ENCODE measurements around the gene PRELID3B.

The PRELID3B gene

DNA sequence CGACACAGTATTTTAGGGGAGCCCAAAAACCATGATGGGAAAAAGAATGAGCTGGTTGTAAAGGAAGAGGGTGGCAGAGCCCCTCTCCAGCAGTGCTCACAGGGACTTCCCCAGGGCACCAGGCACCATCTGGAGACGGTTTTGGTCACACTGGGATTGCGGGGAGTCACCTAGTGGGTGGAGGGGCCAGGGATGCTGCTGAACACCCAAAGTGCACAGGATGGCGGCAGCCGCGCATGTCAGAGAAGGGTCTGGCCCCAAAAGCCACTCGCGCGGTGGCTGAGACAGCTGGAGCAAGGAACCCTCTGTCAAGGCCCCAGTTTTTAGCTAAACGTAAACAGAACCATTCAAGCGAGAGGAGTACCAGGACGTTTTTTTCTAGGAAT lies 46.4 kb downstream of the PRELID3B start:
- H3K36me3 ChIP-seq, result peaks cover 63 to 100% (median 93%) of the 10 kb centered on the region in 3 donors
- no peak overlapping the region for H3K4me3 ChIP-seq
- H3K27me3 ChIP-seq, result no peaks in the 10 kb centered on the region
- H3K27ac ChIP-seq, result no peak overlapping the region
- no peaks in the 10 kb centered on the region for H3K9me3 ChIP-seq
- intact Hi-C loops (cut with DNase I; ENCODE audit: low total_unique reads), result no loop called here
- TF ChIP-seq, protein P1, sequence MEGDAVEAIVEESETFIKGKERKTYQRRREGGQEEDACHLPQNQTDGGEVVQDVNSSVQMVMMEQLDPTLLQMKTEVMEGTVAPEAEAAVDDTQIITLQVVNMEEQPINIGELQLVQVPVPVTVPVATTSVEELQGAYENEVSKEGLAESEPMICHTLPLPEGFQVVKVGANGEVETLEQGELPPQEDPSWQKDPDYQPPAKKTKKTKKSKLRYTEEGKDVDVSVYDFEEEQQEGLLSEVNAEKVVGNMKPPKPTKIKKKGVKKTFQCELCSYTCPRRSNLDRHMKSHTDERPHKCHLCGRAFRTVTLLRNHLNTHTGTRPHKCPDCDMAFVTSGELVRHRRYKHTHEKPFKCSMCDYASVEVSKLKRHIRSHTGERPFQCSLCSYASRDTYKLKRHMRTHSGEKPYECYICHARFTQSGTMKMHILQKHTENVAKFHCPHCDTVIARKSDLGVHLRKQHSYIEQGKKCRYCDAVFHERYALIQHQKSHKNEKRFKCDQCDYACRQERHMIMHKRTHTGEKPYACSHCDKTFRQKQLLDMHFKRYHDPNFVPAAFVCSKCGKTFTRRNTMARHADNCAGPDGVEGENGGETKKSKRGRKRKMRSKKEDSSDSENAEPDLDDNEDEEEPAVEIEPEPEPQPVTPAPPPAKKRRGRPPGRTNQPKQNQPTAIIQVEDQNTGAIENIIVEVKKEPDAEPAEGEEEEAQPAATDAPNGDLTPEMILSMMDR (IDR thresholded peaks at IDR 0.05), result no peak
- H3K4me1 ChIP-seq, result no peaks in the 10 kb centered on the region
- DNase-seq, result no peak

DNA sequence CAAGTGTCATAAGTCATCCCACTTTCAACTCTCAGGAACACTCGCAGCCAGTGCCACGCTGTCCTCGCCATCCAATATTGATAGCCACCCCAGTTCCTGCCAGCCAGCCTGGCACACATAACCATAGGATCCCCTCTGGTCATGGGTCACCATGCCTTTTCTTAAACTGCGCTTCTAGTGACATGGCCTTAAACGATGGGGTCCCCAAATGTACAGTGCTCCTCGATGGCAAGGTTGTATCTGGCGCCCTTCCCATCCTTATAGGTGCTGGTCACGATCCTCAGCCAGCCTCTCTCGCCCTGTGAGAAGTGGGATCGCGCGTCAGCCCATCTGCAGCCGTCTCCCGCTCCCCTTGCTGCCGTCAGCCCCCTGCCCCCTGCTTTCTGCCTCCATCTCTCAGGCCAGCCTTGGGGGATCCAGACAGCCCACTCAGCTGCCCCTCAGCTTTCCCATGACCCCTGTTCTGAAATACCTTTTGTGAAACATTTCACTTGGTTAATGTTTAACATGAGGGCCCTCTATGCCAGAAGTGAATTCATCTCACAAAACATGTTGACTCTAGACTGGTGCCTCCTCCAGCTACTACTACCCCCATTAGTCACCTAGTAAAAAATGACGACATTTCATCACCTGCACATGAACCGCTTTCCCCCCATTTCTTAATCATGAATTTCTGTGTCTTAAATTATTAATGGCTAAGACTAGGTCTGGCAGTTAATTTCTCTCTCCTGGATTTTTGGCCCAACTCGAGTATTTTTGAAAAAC lies 46.9 kb downstream of the PRELID3B start:
- Histone ChIP-seq H3K36me3 (peaks cover 63 to 100% (median 93%) of the 10 kb centered on the region in 3 donors), H3K4me3 (no peak overlapping the region), H3K4me1 (no peaks in the 10 kb centered on the region), H3K27ac (no peak overlapping the region), H3K9me3 (no peaks in the 10 kb centered on the region), H3K27me3 (no peaks in the 10 kb centered on the region)
- TF ChIP-seq, protein P1 (IDR thresholded peaks at IDR 0.05), result no peak
- DNase-seq, result no peak
- intact Hi-C loops (cut with DNase I; ENCODE audit: low total_unique reads), result no loop called here

- DNase-seq, result peak in 1 of 2 donors; percentile 52
- H3K27ac ChIP-seq, result no peak overlapping the region
- H3K4me1 ChIP-seq, result no peaks in the 10 kb centered on the region
- TF ChIP-seq, protein P1 (IDR thresholded peaks at IDR 0.05), result no peak
- H3K36me3 ChIP-seq, result peaks cover 71 to 100% (median 97%) of the 10 kb centered on the region in 3 donors
- no peaks in the 10 kb centered on the region for H3K9me3 ChIP-seq
- intact Hi-C loops (cut with DNase I; ENCODE audit: low total_unique reads), result no loop called here
- no peaks in the 10 kb centered on the region for H3K27me3 ChIP-seq
- H3K4me3 ChIP-seq, result no peak overlapping the region
These were observed 48.0 kb downstream of the PRELID3B start for GRCh38 chr20:58994390-58995159.

DNA sequence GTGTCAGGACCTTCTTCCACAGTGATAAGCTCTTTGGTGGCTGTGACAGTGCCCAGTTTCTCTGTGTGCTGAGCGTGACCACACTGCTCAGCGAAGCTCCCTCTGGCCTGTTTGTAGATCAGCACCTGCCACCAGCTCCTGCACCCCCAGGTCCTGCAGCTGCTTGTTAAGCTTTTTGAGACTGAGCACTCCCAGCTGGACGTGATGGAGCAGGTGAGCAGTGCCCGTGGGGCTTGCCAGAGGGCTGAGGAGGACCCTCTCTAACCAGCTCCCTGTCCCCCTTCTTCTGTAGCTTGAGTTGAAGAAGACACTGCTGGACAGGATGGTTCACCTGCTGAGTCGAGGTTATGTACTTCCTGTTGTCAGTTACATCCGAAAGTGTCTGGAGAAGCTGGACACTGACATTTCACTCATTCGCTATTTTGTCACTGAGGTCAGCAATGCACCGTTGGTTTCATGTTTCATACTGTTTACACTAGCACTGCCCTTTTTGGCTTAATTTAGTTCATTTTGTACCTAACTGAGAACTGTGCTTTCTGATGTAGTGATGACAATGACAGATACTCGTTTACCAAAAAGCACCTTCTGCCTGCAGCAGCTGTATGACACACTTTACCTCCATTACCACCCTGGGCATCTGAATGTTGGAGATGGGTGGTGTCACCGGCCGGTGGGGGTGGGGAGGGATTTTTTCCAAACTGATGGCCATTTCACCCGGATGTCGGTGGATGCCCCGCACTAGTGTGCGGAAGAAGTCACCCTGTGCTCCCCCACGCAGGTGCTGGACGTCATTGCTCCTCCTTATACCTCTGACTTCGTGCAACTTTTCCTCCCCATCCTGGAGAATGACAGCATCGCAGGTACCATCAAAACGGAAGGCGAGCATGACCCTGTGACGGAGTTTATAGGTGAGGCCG lies 49.0 kb downstream of the PRELID3B start:
- peaks cover 80 to 100% (median 97%) of the 10 kb centered on the region in 3 donors for H3K36me3 ChIP-seq
- TF ChIP-seq, protein P1 (IDR thresholded peaks at IDR 0.05), result no peak
- no peaks in the 10 kb centered on the region for H3K4me1 ChIP-seq
- intact Hi-C loops (cut with DNase I; ENCODE audit: low total_unique reads), result no loop called here
- H3K27me3 ChIP-seq, result no peaks in the 10 kb centered on the region
- H3K9me3 ChIP-seq, result no peaks in the 10 kb centered on the region
- H3K27ac ChIP-seq, result no peak overlapping the region
- H3K4me3 ChIP-seq, result no peak overlapping the region
- peak in 1 of 2 donors; percentile 57 for DNase-seq

GRCh38 chr20:58992911-58993310 lies 49.7 kb downstream of the PRELID3B start:
- no peaks in the 10 kb centered on the region for H3K9me3 ChIP-seq
- no peaks in the 10 kb centered on the region for H3K27me3 ChIP-seq
- TF ChIP-seq, protein P1 (IDR thresholded peaks at IDR 0.05), result no peak
- DNase-seq, result peak in 1 of 2 donors; percentile 24
- peaks cover 87 to 100% (median 99%) of the 10 kb centered on the region in 3 donors for H3K36me3 ChIP-seq
- H3K4me3 ChIP-seq, result no peak overlapping the region
- intact Hi-C loops (cut with DNase I; ENCODE audit: low total_unique reads), result no loop called here
- no peak overlapping the region for H3K27ac ChIP-seq
- no peaks in the 10 kb centered on the region for H3K4me1 ChIP-seq

Data from tibial artery (tissue), 4 donors.